ENCODE results near the gene CEP19. TPM values are rescaled to one million over a fixed set of nuclear protein-coding genes. Genes with fewer than 3 reads are reported as not detected.

The CEP19 gene
- total and polyA plus RNA-seq, 2 of the 8 experiments (the other 6 are each of a cell fraction or from before 2014, with no cell fraction given): 0.95 to 1.6 TPM

GRCh38 chr3:196684548-196685407 lies 27.3 kb downstream of the CEP19 start (continued):
- TF ChIP-seq CHD7 (IDR thresholded peaks at IDR 0.05; ENCODE audit: insufficient replicate concordance, low read length) (no peak), CHD2 (IDR thresholded peaks at IDR 0.05; ENCODE audit: low read length) (no peak), MAX (IDR thresholded peaks at IDR 0.05) (peak; percentile 70), RAD21 (IDR thresholded peaks at IDR 0.05 in 1 of 2, conservative IDR thresholded peaks at IDR 0.05 in 1 of 2; ENCODE audit: low read depth in 2 of 2, low read length in 2 of 2) (peak; percentile 79 to 82), KDM4A (IDR thresholded peaks at IDR 0.05; ENCODE audit: low read depth, low read length, severe bottlenecking) (no peak), ATF3 (IDR thresholded peaks at IDR 0.05; ENCODE audit: insufficient read depth, low read depth, low read length) (no peak), RXRA (IDR thresholded peaks at IDR 0.05; ENCODE audit: insufficient read depth, low read depth, low read length) (no peak), SIX5 (IDR thresholded peaks at IDR 0.05; ENCODE audit: low read depth, low read length) (no peak)
